GM19463 (cell line): ENCODE results near the gene SUPV3L1.

Experiments
- ATAC-seq: cut with Tn5 transposase; IDR thresholded peaks from one replicate; pipeline ENCODE4 v1.9.1; 2021; ENCODE audit warnings: mild to moderate bottlenecking, moderate library complexity; ENCODE audit not compliant: unreplicated experiment

SUPV3L1 gene

DNA sequence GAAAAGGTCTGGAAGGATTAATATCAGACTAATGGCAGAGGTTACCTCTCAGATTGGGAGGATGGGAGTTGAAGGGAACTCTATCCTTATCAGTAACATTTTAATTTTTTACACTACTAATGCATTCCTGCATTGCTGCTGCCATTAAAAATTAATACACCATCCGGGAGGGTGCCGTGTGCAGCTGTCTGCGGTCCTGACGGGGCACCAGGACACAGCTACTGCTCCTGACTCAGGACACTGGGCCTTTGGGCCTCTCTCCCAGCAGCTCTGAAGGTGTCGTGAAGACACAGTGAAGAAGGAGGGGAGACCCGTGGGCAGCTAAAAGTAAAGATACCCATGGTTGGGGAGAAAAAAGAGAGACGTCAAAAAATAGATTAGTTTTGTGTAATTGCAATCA lies 74.8 kb downstream of the SUPV3L1 start:
- ATAC-seq, result no peak
